Kasumi-1 (cell line): Measurements from ENCODE around the gene PCBP4.

Experiments
- DNase-seq, 2 experiments: peaks; one replicate each; lab custom pipeline; 2025; lab: John Stamatoyannopoulos, UW

Gene PCBP4

GRCh38 chr3:51967384-51968169, at the start of gene PCBP4:
PCBP4 (minus strand) TSS chr3:51967454; CDS start chr3:51961240, 6,214 bp downstream.
- DNase-seq, result peak; percentile 40 to 42

GRCh38 chr3:52015438-52016228, 48.4 kb upstream of the PCBP4 start:
- DNase-seq, result peak in 1 of 2 experiments; percentile 23

GRCh38 chr3:52014613-52015012, 47.4 kb upstream of the PCBP4 start:
- DNase-seq, result peak; percentile 20 to 29

GRCh38 chr3:52013802-52014598, 46.7 kb upstream of the PCBP4 start:
- no peak for DNase-seq

DNA sequence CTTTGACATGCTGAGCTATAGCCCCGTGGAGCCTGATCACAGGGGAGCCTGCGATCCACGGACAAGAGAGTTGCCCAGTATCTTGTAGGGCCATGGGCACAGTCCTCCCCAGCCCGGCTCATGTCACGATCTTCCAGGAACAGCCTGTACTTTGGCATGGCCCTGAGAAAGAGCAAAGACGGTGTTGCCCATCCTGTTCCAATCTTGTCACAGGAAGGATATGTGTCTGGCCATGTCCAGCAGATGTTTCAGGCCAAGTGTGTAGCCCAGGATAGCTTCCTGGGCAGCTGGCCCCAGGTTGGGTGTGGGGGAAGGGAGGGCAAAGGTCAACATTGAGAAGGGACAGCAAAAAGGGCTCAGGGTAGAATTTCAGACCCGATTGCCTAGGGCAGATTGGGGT, 45.4 kb upstream of the PCBP4 start:
- DNase-seq, result no peak

- DNase-seq, result no peak
Observed at GRCh38 chr3:52010431-52010830, 43.2 kb upstream of the PCBP4 start.

GRCh38 chr3:52007291-52007690, 40.0 kb upstream of the PCBP4 start:
- peak; percentile 46 to 55 for DNase-seq

DNA sequence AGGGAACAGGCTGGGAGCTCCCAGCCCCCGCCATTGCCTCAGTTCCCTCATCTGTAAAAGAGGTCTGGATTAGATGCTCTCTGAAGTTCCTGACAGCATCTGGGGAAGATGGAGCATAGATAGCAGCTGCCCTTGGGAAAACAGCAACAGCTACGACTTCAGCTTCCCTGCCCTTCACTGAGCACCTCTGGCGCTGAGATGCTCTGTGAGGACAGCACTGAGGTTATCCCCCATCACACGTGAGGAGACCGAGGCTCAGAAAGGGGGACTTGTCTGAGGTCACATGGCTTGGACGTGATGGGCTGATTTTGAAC, 39.5 kb upstream of the PCBP4 start:
- DNase-seq, result no peak

GRCh38 chr3:52006017-52006819, 39.0 kb upstream of the PCBP4 start:
- peak; percentile 59 to 67 for DNase-seq

DNA sequence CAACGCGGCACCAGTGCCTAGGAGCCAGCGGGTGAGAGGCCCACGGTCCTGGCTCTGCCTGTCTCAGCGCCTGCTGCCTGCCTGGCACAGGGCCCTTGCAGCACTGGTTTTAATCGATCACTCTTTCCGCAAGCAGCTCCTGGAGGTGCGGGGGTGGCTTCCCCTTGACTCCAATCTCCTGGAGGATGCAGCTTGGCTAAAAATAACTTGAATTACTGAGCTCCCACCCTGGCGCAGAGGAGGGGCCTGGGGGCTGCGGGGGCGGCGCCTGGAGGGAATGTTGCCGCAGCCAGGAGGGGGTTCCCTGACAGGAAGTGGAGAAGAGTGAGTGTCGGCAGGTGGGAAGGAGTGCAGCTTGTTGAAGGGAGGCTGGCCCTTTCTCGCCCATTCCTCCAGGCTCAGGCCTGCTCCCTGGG, 38.3 kb upstream of the PCBP4 start:
- peak; percentile 26 to 49 for DNase-seq

- DNase-seq, result no peak
Observed at GRCh38 chr3:52004906-52005395, 37.7 kb upstream of the PCBP4 start.

- DNase-seq, result peak; percentile 55 to 58
Observed at GRCh38 chr3:52004163-52004787, 37.0 kb upstream of the PCBP4 start.

GRCh38 chr3:52002748-52003147, 35.5 kb upstream of the PCBP4 start:
- no peak for DNase-seq

DNA sequence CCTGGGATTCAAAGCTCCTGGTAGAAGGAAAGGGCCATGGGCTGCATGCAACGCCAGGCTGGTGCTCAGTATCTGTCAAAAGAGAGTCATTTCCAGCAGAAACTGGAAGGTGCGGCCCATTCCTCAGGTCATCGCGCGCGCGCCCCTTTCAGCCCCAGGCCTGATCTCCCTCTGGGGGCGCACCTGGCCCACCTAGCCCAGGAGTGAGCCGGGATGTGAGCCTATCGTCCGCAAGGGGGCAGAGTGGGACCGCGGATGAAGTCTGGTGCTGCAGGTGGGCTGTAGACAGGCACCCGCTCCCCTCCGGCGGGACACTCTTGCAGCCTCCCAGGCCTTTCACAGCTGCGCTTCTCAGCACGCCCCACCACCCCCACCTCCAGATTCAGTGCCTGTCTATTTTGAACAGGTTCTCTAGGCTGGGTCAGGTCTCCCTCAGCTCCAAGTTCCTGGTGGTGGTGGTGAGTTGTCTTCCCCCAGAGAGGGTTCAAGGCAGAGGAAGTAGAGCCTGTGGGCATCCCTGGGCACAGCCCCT, 34.3 kb upstream of the PCBP4 start:
- DNase-seq, result peak; percentile 53 to 76

DNA sequence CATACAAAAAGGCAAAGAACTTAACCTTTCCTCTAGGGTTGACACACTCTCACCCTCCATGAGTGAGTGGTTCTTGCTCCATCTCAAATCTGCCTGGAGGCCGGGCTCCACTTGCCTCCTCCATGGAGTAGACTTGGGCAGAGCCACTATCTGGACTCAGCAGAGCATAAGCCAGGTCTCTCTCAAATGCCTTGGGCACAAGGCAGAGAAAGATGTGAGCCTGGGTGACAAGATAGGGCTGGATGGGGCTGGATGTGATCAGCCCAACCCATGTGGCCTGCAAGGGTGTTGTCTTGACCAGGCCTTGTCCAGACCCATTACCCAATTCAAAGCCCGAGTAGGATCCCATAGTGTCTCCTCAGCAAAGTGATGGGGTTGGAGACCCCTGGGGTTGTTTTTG, 32.6 kb upstream of the PCBP4 start:
- no peak for DNase-seq

DNA sequence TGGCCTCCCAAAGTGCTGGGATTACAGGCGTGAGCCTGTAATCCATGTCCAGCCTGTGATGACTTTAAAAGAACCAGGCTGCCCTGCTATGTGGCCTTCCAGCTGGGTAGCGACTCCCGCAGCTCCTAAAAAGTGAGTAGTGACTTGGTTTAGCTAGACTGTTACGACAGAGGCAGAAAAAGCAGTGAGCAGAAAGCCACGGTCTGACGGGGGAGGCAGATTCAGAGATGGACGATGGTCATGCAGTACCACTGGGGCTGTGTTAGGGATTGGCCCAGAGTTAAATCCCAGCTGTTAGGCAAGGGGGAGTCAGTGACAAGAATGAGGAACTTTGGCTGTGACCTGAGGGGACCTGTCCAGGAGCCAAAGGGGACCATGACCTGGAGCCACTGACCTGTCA, 31.5 kb upstream of the PCBP4 start:
- DNase-seq, result no peak

DNA sequence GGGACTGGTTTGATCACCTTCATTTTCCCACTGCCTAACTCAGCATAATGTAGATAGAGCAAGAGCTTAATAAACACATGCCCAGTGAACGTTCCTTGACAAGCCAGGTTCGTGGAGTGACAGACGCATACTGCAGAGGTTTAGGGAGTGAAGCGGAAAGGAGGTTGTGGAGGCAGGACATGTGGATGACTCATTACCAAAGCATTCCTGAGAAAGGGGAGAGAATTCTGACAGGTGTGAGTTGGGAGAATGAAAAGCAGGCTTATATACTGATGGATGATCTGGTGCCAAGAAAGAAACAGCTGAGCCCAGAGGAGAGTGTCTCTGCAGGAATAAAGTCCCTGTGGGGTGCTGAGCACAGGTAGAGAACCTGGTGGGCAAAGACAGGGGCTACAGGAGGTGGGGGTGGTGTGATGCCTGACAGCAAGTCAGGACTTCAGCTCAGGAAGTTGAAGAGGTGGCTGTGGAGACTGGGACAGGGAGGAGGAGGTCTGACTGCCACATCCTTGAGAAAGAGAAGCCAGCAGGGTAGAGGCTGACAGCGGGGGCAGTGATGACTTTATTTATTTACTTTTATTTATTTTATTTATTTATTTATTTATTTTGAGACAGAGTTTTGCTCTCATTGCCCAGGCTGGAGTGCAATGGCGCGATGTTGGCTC, 30.8 kb upstream of the PCBP4 start:
- DNase-seq, result no peak

GRCh38 chr3:51997172-51997571, 29.9 kb upstream of the PCBP4 start:
- DNase-seq, result no peak

- peak; percentile 98 for DNase-seq
Observed at GRCh38 chr3:51995346-51996163, 28.3 kb upstream of the PCBP4 start, which contains the start of gene RPL29. RPL29 (minus strand) TSS chr3:51995895; CDS start chr3:51995461, 434 bp downstream.
